ENCODE measurements around the gene LARGE1.

- no peak for TF ChIP-seq CTCF (IDR thresholded peaks at IDR 0.05; ENCODE audit: low read depth, low read length)
- TF ChIP-seq POLR2A (IDR thresholded peaks at IDR 0.05; ENCODE audit: extremely low read depth, insufficient read length), result no peak
Observed at GRCh38 chr22:33726294-33726734, 194.0 kb downstream of the LARGE1 start.

All from NB4 (cell line).